Transverse colon (tissue), 4 donors: ENCODE results near the gene PTPRD. TPM values are rescaled to one million over a fixed set of nuclear protein-coding genes. Genes with fewer than 3 reads are reported as not detected.

Source experiments
- DNase-seq: peaks from one replicate; pipeline ENCODE4 v3.0.0-alpha.2; 2019
- H3K27ac ChIP-seq, 4 donors: fragments of 200-600 bp; sonication (generic); 2 replicates each; pipeline ENCODE4 v1.5.1; 2016 to 2018; ENCODE audit warnings: inconsistent platforms in 4 of 4
- H3K27me3 ChIP-seq: fragments of 200-600 bp; sonication (generic); 2 replicates; pipeline ENCODE4 v1.5.1; 2017; ENCODE audit warnings: inconsistent platforms
- H3K36me3 ChIP-seq, 4 donors: fragments of 200-600 bp; sonication (generic); 2 replicates each; pipeline ENCODE4 v1.5.1; 2017 to 2019; ENCODE audit warnings: inconsistent platforms in 4 of 4
- H3K4me1 ChIP-seq, 4 donors: fragments of 200-600 bp; sonication (generic); 2 replicates each; pipeline ENCODE4 v1.5.1; 2017 to 2020; ENCODE audit warnings: inconsistent platforms in 4 of 4
- H3K4me3 ChIP-seq, 4 donors: fragments of 200-600 bp; sonication (generic); 1 replicate in 1 of 4; 2 replicates in 3 of 4; pipeline versions ENCODE4 v1.5.1 to v1.6.1; 2017 to 2019; ENCODE audit warnings: inconsistent platforms in 4 of 4
- H3K9me3 ChIP-seq, 2 donors: fragments of 200-600 bp; sonication (generic); 2 replicates each; pipeline ENCODE4 v1.5.1; 2017 to 2019; ENCODE audit warnings: inconsistent platforms in 2 of 2
- CTCF ChIP-seq, 5 experiments: fragments of 200-600 bp in 3 of 5; fragments of 450-650 bp in 2 of 5; sonication (generic) in 3 of 5; IDR thresholded peaks; 1 replicate in 2 of 5; 2 replicates in 3 of 5; pipeline ENCODE4 v1.5.1; 2016 to 2017; ENCODE audit warnings: antibody characterized with exemption in 5 of 5, inconsistent platforms in 3 of 5, mild to moderate bottlenecking in 2 of 5, moderate library complexity in 1 of 5
- EP300 ChIP-seq: sonication (generic); formaldehyde crosslinking; IDR thresholded peaks from one replicate; pipeline ENCODE4 v1.6.1; 2017; ENCODE audit warnings: antibody characterized with exemption, low read depth
- POLR2A ChIP-seq: fragments of 450-650 bp; IDR thresholded peaks from one replicate; pipeline ENCODE4 v1.6.1; 2016; ENCODE audit warnings: antibody characterized with exemption, mild to moderate bottlenecking, moderate library complexity
- POLR2AphosphoS5 ChIP-seq, 3 donors: sonication (generic); formaldehyde crosslinking; IDR thresholded peaks; one replicate each; pipeline ENCODE4 v1.6.1; 2016; ENCODE audit warnings: antibody characterized with exemption in 3 of 3
- WGBS, 2 donors: methylation state at CpG; one replicate each; pipeline ENCODE4 v1.1.5; 2018; ENCODE audit warnings: low coverage in 1 of 2; 5-methylcytosine and 5-hydroxymethylcytosine counted together
- in situ Hi-C, 4 donors: fragments of 200-750 bp; cut with MboI; loops; one replicate each; pipeline versions ENCODE4 v1.15.0 to v1.15.1; 2017; ENCODE audit warnings: low sequenced_read_pairs in 3 of 4, low pct_ligation_motif_present in 1 of 4, low pct_unique_long_range_greater_than_20kb in 1 of 4
- intact Hi-C: fragments of 100-400 bp; cut with DNase I; formaldehyde crosslinking; loops from one replicate; pipeline ENCODE4 v1.15.1; 2023; ENCODE audit warnings: low total_unique reads
- total RNA-seq, 4 donors: library from RNA; depleted of rRNA; stranded (reverse); fragments of >200 nt; gene quantifications; one replicate each; pipeline ENCODE4 v1.1.0, GENCODE V29; 2016

PTPRD gene
- total RNA-seq, 4 donors from 2014 or later: 43.0 to 115 (median 79.1) TPM

GRCh38 chr9:9847750-9848149, 765.1 kb downstream of the PTPRD start:
- 53 to 71% methylated on average over 5 of the region's 5 CpGs for whole genome bisulfite sequencing, 2 donors
- no peaks in the 10 kb centered on the region for H3K4me1 ChIP-seq
- in situ Hi-C loops: no loop called here
- intact Hi-C loops: no loop called here
- TF ChIP-seq CTCF (IDR thresholded peaks at IDR 0.05): no peak
- no peak for TF ChIP-seq POLR2A
- no peak for TF ChIP-seq POLR2AphosphoS5 (IDR thresholded peaks at IDR 0.05)
- no peak for TF ChIP-seq EP300
- DNase-seq: no peak
- no peaks in the 10 kb centered on the region for H3K36me3 ChIP-seq
- no peaks in the 10 kb centered on the region for H3K9me3 ChIP-seq
- H3K4me3 ChIP-seq: no peak overlapping the region
- H3K27me3 ChIP-seq: no peaks in the 10 kb centered on the region
- no peak overlapping the region for H3K27ac ChIP-seq

- H3K27me3 ChIP-seq: no peaks in the 10 kb centered on the region
- intact Hi-C loops: no loop called here
- 0 to 38% methylated on average over 1 of the region's 1 CpG for WGBS, 2 donors
- in situ Hi-C loops: no loop called here
- TF ChIP-seq POLR2A: no peak
- no peaks in the 10 kb centered on the region for H3K9me3 ChIP-seq
- H3K36me3 ChIP-seq: no peaks in the 10 kb centered on the region
- DNase-seq: no peak
- no peak overlapping the region for H3K4me3 ChIP-seq
- H3K27ac ChIP-seq: no peak overlapping the region
- H3K4me1 ChIP-seq: no peaks in the 10 kb centered on the region
These were observed 766.2 kb downstream of the PTPRD start for GRCh38 chr9:9846557-9846956.

GRCh38 chr9:9820436-9820835, 792.4 kb downstream of the PTPRD start:
- no peaks in the 10 kb centered on the region for H3K4me1 ChIP-seq
- no peaks in the 10 kb centered on the region for H3K36me3 ChIP-seq
- H3K27ac ChIP-seq: no peak overlapping the region
- intact Hi-C loops: no loop called here
- H3K4me3 ChIP-seq: no peak overlapping the region
- DNase-seq: no peak
- no peaks in the 10 kb centered on the region for H3K9me3 ChIP-seq
- TF ChIP-seq CTCF (IDR thresholded peaks at IDR 0.05) (no peak), POLR2A (no peak), EP300 (no peak), POLR2AphosphoS5 (IDR thresholded peaks at IDR 0.05) (no peak)
- H3K27me3 ChIP-seq: no peaks in the 10 kb centered on the region
- in situ Hi-C loops: no loop called here

GRCh38 chr9:9819886-9820285, 792.9 kb downstream of the PTPRD start:
- H3K4me3 ChIP-seq: no peak overlapping the region
- no peak overlapping the region for H3K27ac ChIP-seq
- WGBS, 2 donors: 93 to 94% methylated on average over 5 of the region's 5 CpGs
- no peaks in the 10 kb centered on the region for H3K36me3 ChIP-seq
- intact Hi-C loops (no loop called here), in situ Hi-C loops (no loop called here)
- H3K9me3 ChIP-seq: no peaks in the 10 kb centered on the region
- no peak for TF ChIP-seq CTCF (IDR thresholded peaks at IDR 0.05)
- no peak for TF ChIP-seq POLR2AphosphoS5 (IDR thresholded peaks at IDR 0.05)
- TF ChIP-seq POLR2A: no peak
- TF ChIP-seq EP300: no peak
- no peaks in the 10 kb centered on the region for H3K27me3 ChIP-seq
- H3K4me1 ChIP-seq: no peaks in the 10 kb centered on the region
- no peak for DNase-seq

GRCh38 chr9:9817176-9817575, 795.6 kb downstream of the PTPRD start:
- H3K9me3 ChIP-seq: no peaks in the 10 kb centered on the region
- WGBS, 2 donors: 20 to 25% methylated on average over 2 of the region's 2 CpGs
- in situ Hi-C loops (no loop called here), intact Hi-C loops (no loop called here)
- no peak overlapping the region for H3K4me3 ChIP-seq
- no peaks in the 10 kb centered on the region for H3K36me3 ChIP-seq
- no peak for DNase-seq
- H3K4me1 ChIP-seq: no peaks in the 10 kb centered on the region
- TF ChIP-seq POLR2A (no peak), CTCF (IDR thresholded peaks at IDR 0.05) (no peak), POLR2AphosphoS5 (IDR thresholded peaks at IDR 0.05) (no peak), EP300 (no peak)
- no peaks in the 10 kb centered on the region for H3K27me3 ChIP-seq
- no peak overlapping the region for H3K27ac ChIP-seq
